Neural progenitor cell (in vitro differentiated cells): ENCODE measurements around the gene CDX2.

Experiments used
- EZH2 ChIP-seq: fragments of 200-600 bp; sonication (generic); IDR thresholded peaks from 2 replicates; pipeline ENCODE4 v1.6.1; 2017; ENCODE audit warnings: antibody characterized with exemption, mild to moderate bottlenecking, moderate library complexity
- EZH2phosphoT487 ChIP-seq: fragments of 200-600 bp; sonication (generic); IDR thresholded peaks from 2 replicates; pipeline ENCODE4 v1.6.1; 2017; ENCODE audit warnings: antibody characterized with exemption
- TF ChIP-seq, protein P1 (sequence below): fragments of 200-600 bp; sonication (generic); IDR thresholded peaks from 2 replicates; pipeline ENCODE4 v1.5.1; 2017; ENCODE audit warnings: antibody characterized with exemption, mild to moderate bottlenecking

DNA sequence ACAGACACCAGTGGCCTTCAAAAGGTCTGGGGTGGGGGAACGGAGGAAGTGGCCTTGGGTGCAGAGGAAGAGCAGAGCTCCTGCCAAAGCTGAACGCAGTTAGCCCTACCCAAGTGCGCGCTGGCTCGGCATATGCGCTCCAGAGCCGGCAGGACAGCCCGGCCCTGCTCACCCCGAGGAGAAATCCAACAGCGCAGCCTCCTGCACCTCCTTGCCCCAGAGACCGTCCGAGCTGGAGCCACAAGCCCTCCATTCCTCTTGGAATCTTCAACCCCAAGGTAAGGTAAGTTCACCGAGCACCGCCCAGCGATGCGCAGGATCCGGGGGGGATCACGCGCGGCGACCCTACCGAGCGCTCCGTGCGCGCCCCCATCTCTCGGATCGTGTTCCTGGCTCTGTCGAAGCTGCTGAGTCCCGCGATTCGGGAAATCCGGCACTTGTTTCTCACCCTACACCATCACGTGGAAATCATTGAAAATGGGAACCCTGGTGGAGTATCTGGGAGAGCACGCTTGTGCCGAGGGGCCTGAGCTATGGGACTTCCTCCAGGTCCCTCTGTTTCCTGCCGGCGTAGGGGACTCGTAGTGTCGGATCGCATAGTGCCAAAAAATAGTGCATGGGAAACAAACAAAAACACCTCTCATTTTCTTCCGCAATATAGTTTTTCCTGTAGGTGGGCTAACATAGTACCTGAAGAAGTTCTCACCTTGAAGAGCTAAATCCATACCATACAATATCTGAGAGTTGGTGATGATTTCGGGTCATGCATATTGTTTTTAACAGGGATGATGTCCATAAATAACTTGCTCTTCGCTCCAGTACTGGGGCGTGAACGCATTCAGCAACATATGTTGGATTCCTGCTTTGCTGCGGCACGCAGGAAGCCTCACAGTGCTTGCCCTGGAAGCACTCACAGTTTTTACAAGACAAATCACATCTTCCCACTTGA, 40.0 kb downstream of the CDX2 start:
- TF ChIP-seq, protein P1, sequence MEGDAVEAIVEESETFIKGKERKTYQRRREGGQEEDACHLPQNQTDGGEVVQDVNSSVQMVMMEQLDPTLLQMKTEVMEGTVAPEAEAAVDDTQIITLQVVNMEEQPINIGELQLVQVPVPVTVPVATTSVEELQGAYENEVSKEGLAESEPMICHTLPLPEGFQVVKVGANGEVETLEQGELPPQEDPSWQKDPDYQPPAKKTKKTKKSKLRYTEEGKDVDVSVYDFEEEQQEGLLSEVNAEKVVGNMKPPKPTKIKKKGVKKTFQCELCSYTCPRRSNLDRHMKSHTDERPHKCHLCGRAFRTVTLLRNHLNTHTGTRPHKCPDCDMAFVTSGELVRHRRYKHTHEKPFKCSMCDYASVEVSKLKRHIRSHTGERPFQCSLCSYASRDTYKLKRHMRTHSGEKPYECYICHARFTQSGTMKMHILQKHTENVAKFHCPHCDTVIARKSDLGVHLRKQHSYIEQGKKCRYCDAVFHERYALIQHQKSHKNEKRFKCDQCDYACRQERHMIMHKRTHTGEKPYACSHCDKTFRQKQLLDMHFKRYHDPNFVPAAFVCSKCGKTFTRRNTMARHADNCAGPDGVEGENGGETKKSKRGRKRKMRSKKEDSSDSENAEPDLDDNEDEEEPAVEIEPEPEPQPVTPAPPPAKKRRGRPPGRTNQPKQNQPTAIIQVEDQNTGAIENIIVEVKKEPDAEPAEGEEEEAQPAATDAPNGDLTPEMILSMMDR, result no peak
- TF ChIP-seq EZH2, result peak; percentile 82
- TF ChIP-seq EZH2phosphoT487, result peak; percentile 60
